Loucy (cell line): Measurements from ENCODE around the gene NDE1.

ENCODE experiments used
- EZH2phosphoT487 ChIP-seq: fragments of 200-600 bp; IDR thresholded peaks from 2 replicates; pipeline ENCODE4 v1.6.1; 2018; ENCODE audit warnings: antibody characterized with exemption, mild to moderate bottlenecking, moderate library complexity, borderline replicate concordance
- TF ChIP-seq, protein P1 (sequence below): fragments of 200-600 bp; sonication (generic); conservative IDR thresholded peaks from 2 replicates; pipeline ENCODE4 v1.5.1; 2014; ENCODE audit warnings: mild to moderate bottlenecking, antibody characterized with exemption, low read length

DNA sequence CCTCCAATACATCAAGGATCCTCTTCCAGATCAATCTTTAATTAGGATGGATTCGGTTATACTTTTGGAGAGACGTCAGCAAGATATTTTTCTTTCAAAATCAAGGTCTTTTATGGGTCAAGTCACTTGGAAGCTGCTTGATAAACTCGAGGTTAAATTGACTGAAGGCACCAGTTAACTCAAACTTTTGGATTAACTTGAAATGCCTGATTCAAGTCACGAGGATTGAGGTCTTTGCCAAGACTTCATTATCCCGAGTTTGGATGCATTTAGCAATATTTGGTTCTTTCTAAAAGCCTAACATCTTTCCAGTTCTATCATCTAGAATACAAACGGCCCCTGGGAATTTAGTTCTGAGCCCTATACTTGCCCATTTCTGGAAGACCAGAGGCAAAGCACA, 123.9 kb downstream of the NDE1 start:
- TF ChIP-seq, protein P1, sequence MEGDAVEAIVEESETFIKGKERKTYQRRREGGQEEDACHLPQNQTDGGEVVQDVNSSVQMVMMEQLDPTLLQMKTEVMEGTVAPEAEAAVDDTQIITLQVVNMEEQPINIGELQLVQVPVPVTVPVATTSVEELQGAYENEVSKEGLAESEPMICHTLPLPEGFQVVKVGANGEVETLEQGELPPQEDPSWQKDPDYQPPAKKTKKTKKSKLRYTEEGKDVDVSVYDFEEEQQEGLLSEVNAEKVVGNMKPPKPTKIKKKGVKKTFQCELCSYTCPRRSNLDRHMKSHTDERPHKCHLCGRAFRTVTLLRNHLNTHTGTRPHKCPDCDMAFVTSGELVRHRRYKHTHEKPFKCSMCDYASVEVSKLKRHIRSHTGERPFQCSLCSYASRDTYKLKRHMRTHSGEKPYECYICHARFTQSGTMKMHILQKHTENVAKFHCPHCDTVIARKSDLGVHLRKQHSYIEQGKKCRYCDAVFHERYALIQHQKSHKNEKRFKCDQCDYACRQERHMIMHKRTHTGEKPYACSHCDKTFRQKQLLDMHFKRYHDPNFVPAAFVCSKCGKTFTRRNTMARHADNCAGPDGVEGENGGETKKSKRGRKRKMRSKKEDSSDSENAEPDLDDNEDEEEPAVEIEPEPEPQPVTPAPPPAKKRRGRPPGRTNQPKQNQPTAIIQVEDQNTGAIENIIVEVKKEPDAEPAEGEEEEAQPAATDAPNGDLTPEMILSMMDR, result no peak
- TF ChIP-seq EZH2phosphoT487, result no peak
